HT1080 (cell line): ENCODE measurements around the gene CLEC20A. TPM values are rescaled to one million over a fixed set of nuclear protein-coding genes. Genes with fewer than 3 reads are reported as not detected.
A peak's percentile ranks its signal among the peaks of the same experiment; 100 is the strongest.

Source experiments
- DNase-seq: peaks from one replicate; pipeline ENCODE4 v3.0.0-alpha.2; 2015; ENCODE audit warnings: low read depth
- total RNA-seq: library from RNA; depleted of rRNA; stranded (reverse); fragments of >200 nt; shearing (Covaris generic); gene quantifications from 2 replicates; pipeline ENCODE4 v1.2.3, GENCODE V29; 2014

CLEC20A gene
- total RNA-seq, 1 experiment from 2014 or later = not detected

- no peak for DNase-seq
These were observed 19.4 kb downstream of the CLEC20A start for GRCh38 chr1:178477373-178477772.

- DNase-seq = no peak
These were observed 24.2 kb downstream of the CLEC20A start for GRCh38 chr1:178472531-178472930.

- no peak for DNase-seq
These were observed 26.3 kb downstream of the CLEC20A start for GRCh38 chr1:178470411-178470960.

GRCh38 chr1:178467837-178468236, 28.9 kb downstream of the CLEC20A start:
- DNase-seq = no peak

- peak; percentile 54 for DNase-seq
These were observed 31.8 kb downstream of the CLEC20A start for GRCh38 chr1:178465011-178465410.

GRCh38 chr1:178464566-178464965, 32.2 kb downstream of the CLEC20A start:
- no peak for DNase-seq

GRCh38 chr1:178464141-178464540, 32.6 kb downstream of the CLEC20A start:
- DNase-seq = no peak

GRCh38 chr1:178461701-178462100, 35.1 kb downstream of the CLEC20A start:
- no peak for DNase-seq

GRCh38 chr1:178461104-178461503, 35.7 kb downstream of the CLEC20A start:
- no peak for DNase-seq

- no peak for DNase-seq
These were observed 38.6 kb downstream of the CLEC20A start for GRCh38 chr1:178458203-178458602.

- no peak for DNase-seq
These were observed 39.1 kb downstream of the CLEC20A start for GRCh38 chr1:178457651-178458050.

GRCh38 chr1:178456472-178456871, 40.3 kb downstream of the CLEC20A start:
- no peak for DNase-seq

- no peak for DNase-seq
These were observed 44.8 kb downstream of the CLEC20A start for GRCh38 chr1:178452013-178452412.

GRCh38 chr1:178451529-178451928, 45.2 kb downstream of the CLEC20A start:
- DNase-seq = no peak

- DNase-seq = no peak
These were observed 45.9 kb downstream of the CLEC20A start for GRCh38 chr1:178450871-178451270.

- no peak for DNase-seq
These were observed 53.8 kb downstream of the CLEC20A start for GRCh38 chr1:178442925-178443324.

- DNase-seq = no peak
These were observed 58.3 kb downstream of the CLEC20A start for GRCh38 chr1:178438432-178438831.

- no peak for DNase-seq
These were observed 59.9 kb downstream of the CLEC20A start for GRCh38 chr1:178436899-178437298.

GRCh38 chr1:178434899-178435435, 61.8 kb downstream of the CLEC20A start:
- no peak for DNase-seq

GRCh38 chr1:178434360-178434759, 62.4 kb downstream of the CLEC20A start:
- no peak for DNase-seq
